OCI-LY7 (cell line): ENCODE results near the gene CER1. TPM values are rescaled to one million over a fixed set of nuclear protein-coding genes. Genes with fewer than 3 reads are reported as not detected.

ENCODE experiments used
- BruUV-seq: library from RNA; stranded (reverse); fragments of 400-500 nt; replicated peaks from 2 replicates; lab custom pipeline; 2021; lab: Mats Ljungman, UMichigan
- CTCF ChIA-PET: fragments of 300-600 bp; sonication (Branson Sonifier 250); formaldehyde crosslinking; loops from one replicate; lab custom pipeline; 2022; ENCODE audit warnings: antibody characterized with exemption; ENCODE audit not compliant: unreplicated experiment; lab: Charles Lee
- POLR2A ChIA-PET: fragments of 300-600 bp; sonication (Branson Sonifier 250); formaldehyde crosslinking; loops from one replicate; lab custom pipeline; 2022; ENCODE audit warnings: antibody characterized with exemption; lab: Charles Lee
- DNase-seq: peaks from one replicate; pipeline ENCODE4 v3.0.0-alpha.2; 2015; ENCODE audit warnings: low spot score
- H2AFZ ChIP-seq: fragments of 200-600 bp; sonication (generic), shearing (Covaris generic); 2 replicates; pipeline ENCODE4 v1.6.1; 2014; ENCODE audit warnings: mild to moderate bottlenecking, antibody characterized with exemption, low read length, moderate library complexity
- H3K27ac ChIP-seq: fragments of 200-600 bp; sonication (generic); 2 replicates; pipeline ENCODE4 v1.5.1; 2014; ENCODE audit warnings: mixed run types, low read depth, mild to moderate bottlenecking, moderate library complexity, low read length, inconsistent platforms; ENCODE audit not compliant: poor library complexity, severe bottlenecking
- H3K36me3 ChIP-seq: fragments of 200-600 bp; sonication (generic); 2 replicates; pipeline ENCODE4 v1.6.1; 2014; ENCODE audit warnings: mild to moderate bottlenecking, antibody characterized with exemption, low read length, moderate library complexity, mixed read lengths; ENCODE audit not compliant: insufficient read depth
- H3K4me1 ChIP-seq: fragments of 200-600 bp; sonication (generic); 2 replicates; pipeline ENCODE4 v1.5.1; 2014; ENCODE audit warnings: mild to moderate bottlenecking, low read length; ENCODE audit not compliant: insufficient read depth, poor library complexity, severe bottlenecking
- H3K4me2 ChIP-seq: fragments of 200-600 bp; sonication (generic); 2 replicates; pipeline ENCODE4 v1.6.1; 2014; ENCODE audit warnings: mild to moderate bottlenecking, low read length
- H3K4me3 ChIP-seq: fragments of 200-600 bp; sonication (generic); 2 replicates; pipeline ENCODE4 v1.5.1; 2014; ENCODE audit warnings: mild to moderate bottlenecking, low read depth, low read length; ENCODE audit not compliant: poor library complexity, severe bottlenecking
- H3K79me2 ChIP-seq: fragments of 200-600 bp; sonication (generic); 2 replicates; pipeline ENCODE4 v1.6.1; 2016; ENCODE audit warnings: low read depth, mild to moderate bottlenecking, low read length, moderate library complexity, mixed read lengths; ENCODE audit not compliant: insufficient read depth
- H3K9me2 ChIP-seq: fragments of 200-600 bp; sonication (generic); 2 replicates; pipeline ENCODE4 v1.6.1; 2016; ENCODE audit warnings: mild to moderate bottlenecking, low read length, mixed read lengths; ENCODE audit not compliant: insufficient read depth
- H3K9me3 ChIP-seq: fragments of 200-600 bp; sonication (generic); 2 replicates; pipeline ENCODE4 v1.6.1; 2014; ENCODE audit warnings: mild to moderate bottlenecking, mixed run types, low read length, mixed read lengths
- H4K20me1 ChIP-seq: fragments of 200-600 bp; sonication (generic); 2 replicates; pipeline ENCODE4 v1.6.1; 2014; ENCODE audit warnings: mild to moderate bottlenecking, antibody characterized with exemption, low read length, moderate library complexity, mixed read lengths; ENCODE audit not compliant: insufficient read depth
- EZH2phosphoT487 ChIP-seq: fragments of 200-600 bp; sonication (generic); IDR thresholded peaks from 2 replicates; pipeline ENCODE4 v1.6.1; 2018; ENCODE audit warnings: low read depth, borderline replicate concordance, mild to moderate bottlenecking, mixed run types, antibody characterized with exemption, low read length, moderate library complexity, mixed read lengths
- intact Hi-C: fragments of 100-400 bp; cut with micrococcal nuclease; formaldehyde crosslinking; loops from one replicate; pipeline ENCODE4 v1.10.0; 2022; ENCODE audit not compliant: unreplicated experiment
- total RNA-seq, 2 experiments: library from RNA; depleted of rRNA in 1 of 2; stranded (reverse); fragments of >200 nt in 1 of 2; shearing (Covaris generic) in 1 of 2; gene quantifications; 2 replicates each; pipeline ENCODE4 v1.2.3, GENCODE V29; 2014 to 2022
- TF ChIP-seq, protein P1 (sequence below): fragments of 200-600 bp; sonication (generic); conservative IDR thresholded peaks from 2 replicates; pipeline ENCODE4 v1.5.1; 2014; ENCODE audit warnings: mild to moderate bottlenecking, antibody characterized with exemption, low read length, moderate library complexity, mixed read lengths

The CER1 gene
- total RNA-seq, 2 experiments from 2014 or later = not detected

DNA sequence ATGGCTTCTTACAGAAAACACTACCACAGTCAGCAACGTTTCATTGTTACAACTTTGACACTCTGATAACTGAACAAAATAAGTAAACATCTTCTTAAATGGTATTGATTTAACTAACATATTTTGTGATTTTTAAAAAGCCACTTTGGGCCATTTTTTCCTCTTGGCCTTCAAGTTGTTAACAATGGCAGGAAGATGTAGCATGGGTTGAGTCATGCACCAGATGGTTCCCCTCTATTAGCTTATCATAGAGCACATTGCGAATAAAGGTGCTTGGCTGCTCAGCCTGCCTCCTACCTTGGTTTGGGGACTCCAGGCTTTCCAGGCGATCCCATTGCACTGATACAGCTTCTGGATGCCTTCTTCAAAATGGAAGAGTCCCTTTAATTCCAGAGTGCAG lies 24.1 kb upstream of the CER1 start:
- TF ChIP-seq EZH2phosphoT487 = no peak
- TF ChIP-seq, protein P1, sequence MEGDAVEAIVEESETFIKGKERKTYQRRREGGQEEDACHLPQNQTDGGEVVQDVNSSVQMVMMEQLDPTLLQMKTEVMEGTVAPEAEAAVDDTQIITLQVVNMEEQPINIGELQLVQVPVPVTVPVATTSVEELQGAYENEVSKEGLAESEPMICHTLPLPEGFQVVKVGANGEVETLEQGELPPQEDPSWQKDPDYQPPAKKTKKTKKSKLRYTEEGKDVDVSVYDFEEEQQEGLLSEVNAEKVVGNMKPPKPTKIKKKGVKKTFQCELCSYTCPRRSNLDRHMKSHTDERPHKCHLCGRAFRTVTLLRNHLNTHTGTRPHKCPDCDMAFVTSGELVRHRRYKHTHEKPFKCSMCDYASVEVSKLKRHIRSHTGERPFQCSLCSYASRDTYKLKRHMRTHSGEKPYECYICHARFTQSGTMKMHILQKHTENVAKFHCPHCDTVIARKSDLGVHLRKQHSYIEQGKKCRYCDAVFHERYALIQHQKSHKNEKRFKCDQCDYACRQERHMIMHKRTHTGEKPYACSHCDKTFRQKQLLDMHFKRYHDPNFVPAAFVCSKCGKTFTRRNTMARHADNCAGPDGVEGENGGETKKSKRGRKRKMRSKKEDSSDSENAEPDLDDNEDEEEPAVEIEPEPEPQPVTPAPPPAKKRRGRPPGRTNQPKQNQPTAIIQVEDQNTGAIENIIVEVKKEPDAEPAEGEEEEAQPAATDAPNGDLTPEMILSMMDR = no peak
- Histone ChIP-seq H3K36me3 (no peaks in the 10 kb centered on the region), H3K27ac (no peak overlapping the region), H3K4me2 (no peak overlapping the region), H3K9me3 (no peaks in the 10 kb centered on the region), H3K79me2 (no peaks in the 10 kb centered on the region), H3K4me1 (no peaks in the 10 kb centered on the region), H2AFZ (no peak overlapping the region), H3K4me3 (no peak overlapping the region), H4K20me1 (no peaks in the 10 kb centered on the region), H3K9me2 (no peaks in the 10 kb centered on the region)
- ChIA-PET CTCF (no interaction called here), POLR2A (no interaction called here)
- intact Hi-C loops = no loop called here
- no TSS peak for BruUV-seq
- no peak for DNase-seq

GRCh38 chr9:14744768-14745167 lies 22.2 kb upstream of the CER1 start:
- BruUV-seq = no TSS peak
- intact Hi-C loops = no loop called here
- H3K79me2 ChIP-seq = no peaks in the 10 kb centered on the region
- no peaks in the 10 kb centered on the region for H3K9me2 ChIP-seq
- no peak overlapping the region for H3K4me2 ChIP-seq
- H3K9me3 ChIP-seq = no peaks in the 10 kb centered on the region
- H3K27ac ChIP-seq = no peak overlapping the region
- no peak overlapping the region for H2AFZ ChIP-seq
- H4K20me1 ChIP-seq = no peaks in the 10 kb centered on the region
- POLR2A ChIA-PET = interaction anchor here (0.6 kb wide), 1 partner anchor 12 kb away, joined by 3 read pairs; no protein-coding TSS in a partner anchor
- TF ChIP-seq, protein P1 = no peak
- TF ChIP-seq EZH2phosphoT487 = no peak
- H3K36me3 ChIP-seq = no peaks in the 10 kb centered on the region
- CTCF ChIA-PET = no interaction called here
- no peak for DNase-seq
- H3K4me1 ChIP-seq = no peaks in the 10 kb centered on the region
- no peak overlapping the region for H3K4me3 ChIP-seq

DNA sequence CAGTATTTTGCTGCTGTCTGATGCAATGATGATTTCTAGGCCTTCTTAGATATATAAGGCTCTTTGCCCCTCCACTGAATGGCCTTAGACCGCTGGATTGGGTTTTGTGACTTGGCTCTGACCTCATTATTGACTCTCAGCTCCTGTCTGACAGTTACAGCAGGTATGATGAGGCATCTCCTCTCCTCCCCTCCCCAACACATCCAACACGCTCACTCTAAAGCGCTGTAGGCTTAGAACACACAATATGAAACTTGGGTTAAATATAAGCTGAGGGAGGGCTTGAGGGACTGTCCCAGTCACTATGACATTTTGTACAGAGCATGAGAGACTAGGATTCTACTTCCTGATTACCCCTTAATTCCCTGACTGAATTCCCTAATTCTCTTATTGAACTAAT lies 18.8 kb upstream of the CER1 start:
- no peaks in the 10 kb centered on the region for H3K4me1 ChIP-seq
- no peaks in the 10 kb centered on the region for H3K79me2 ChIP-seq
- no peaks in the 10 kb centered on the region for H3K36me3 ChIP-seq
- H2AFZ ChIP-seq = no peak overlapping the region
- no peak overlapping the region for H3K27ac ChIP-seq
- H3K4me2 ChIP-seq = no peak overlapping the region
- H3K9me2 ChIP-seq = no peaks in the 10 kb centered on the region
- no peaks in the 10 kb centered on the region for H3K9me3 ChIP-seq
- CTCF ChIA-PET = no interaction called here
- no peak for TF ChIP-seq EZH2phosphoT487
- TF ChIP-seq, protein P1 = no peak
- no peaks in the 10 kb centered on the region for H4K20me1 ChIP-seq
- H3K4me3 ChIP-seq = no peak overlapping the region
- no TSS peak for BruUV-seq
- POLR2A ChIA-PET = interaction anchor here (2.2 kb wide), 1 partner anchor 25 kb away, joined by 5 read pairs; no protein-coding TSS in a partner anchor
- no peak for DNase-seq
- intact Hi-C loops = no loop called here
